IMR-90 (cell line): Measurements from ENCODE around the gene TRIM66. TPM values are rescaled to one million over a fixed set of nuclear protein-coding genes. Genes with fewer than 3 reads are reported as not detected.

ENCODE experiments used
- ATAC-seq: fragments of 200-7000 bp; cut with Tn5 transposase; 2 replicates; pipeline ENCODE4 v1.9.1; 2020; ENCODE audit warnings: low read depth, mild to moderate bottlenecking, moderate library complexity
- BruUV-seq: library from RNA; stranded (reverse); fragments of 400-500 nt; replicated peaks from 2 replicates; lab custom pipeline; 2021; lab: Mats Ljungman, UMichigan
- CTCF ChIA-PET: fragments of 300-600 bp; formaldehyde crosslinking; extraction: SDS; loops from one replicate; lab custom pipeline; 2021; ENCODE audit warnings: antibody characterized with exemption; lab: Yijun Ruan, JAX
- POLR2A ChIA-PET: fragments of 300-600 bp; sonication (Branson Sonifier 250); formaldehyde crosslinking; loops from one replicate; lab custom pipeline; 2022; ENCODE audit warnings: antibody characterized with exemption; ENCODE audit not compliant: unreplicated experiment; lab: Charles Lee
- DNase-seq: peaks from one replicate; pipeline ENCODE4 v3.0.0; 2013
- H2AFZ ChIP-seq: replicated peaks from 2 replicates; pipeline ENCODE3; 2013; ENCODE audit warnings: low read length, mild to moderate bottlenecking; ENCODE audit not compliant: poor library complexity
- H2AK5ac ChIP-seq: 2 replicates; pipeline ENCODE4 v1.6.1; 2013; ENCODE audit warnings: low read depth, low read length, inconsistent platforms
- H2AK9ac ChIP-seq: replicated peaks from 2 replicates; pipeline ENCODE3; 2013; ENCODE audit warnings: mild to moderate bottlenecking, low read depth, low read length, moderate library complexity; ENCODE audit not compliant: poor library complexity
- H2BK120ac ChIP-seq: 2 replicates; pipeline ENCODE4 v1.6.1; 2013; ENCODE audit warnings: low read depth, low read length, inconsistent platforms
- H2BK15ac ChIP-seq: 3 replicates; pipeline ENCODE4 v1.6.1; 2013; ENCODE audit warnings: low read depth, low read length, inconsistent platforms
- H2BK20ac ChIP-seq: 2 replicates; pipeline ENCODE4 v1.6.1; 2013; ENCODE audit warnings: low read depth, mild to moderate bottlenecking, inconsistent platforms, low read length, moderate library complexity
- H2BK5ac ChIP-seq: 2 replicates; pipeline ENCODE4 v1.6.1; 2013; ENCODE audit warnings: mild to moderate bottlenecking, low read depth, low read length, inconsistent platforms; ENCODE audit not compliant: poor library complexity, severe bottlenecking
- H3K14ac ChIP-seq: replicated peaks from 2 replicates; pipeline ENCODE4 v1.6.1; 2013; ENCODE audit warnings: low read depth, low read length, inconsistent platforms
- H3K18ac ChIP-seq: 2 replicates; pipeline ENCODE4 v1.6.1; 2013; ENCODE audit warnings: low read depth, low read length, control low read depth
- H3K23ac ChIP-seq: 2 replicates; pipeline ENCODE4 v1.6.1; 2013; ENCODE audit warnings: low read depth, low read length, inconsistent platforms
- H3K27ac ChIP-seq: 2 replicates; pipeline ENCODE4 v1.5.1; 2013; ENCODE audit warnings: mild to moderate bottlenecking, control low read depth, low read length; ENCODE audit not compliant: insufficient read depth
- H3K27me3 ChIP-seq: 2 replicates; pipeline ENCODE4 v1.6.1; 2013; ENCODE audit warnings: low read length; ENCODE audit not compliant: control insufficient read depth, insufficient read depth
- H3K36me3 ChIP-seq: 2 replicates; pipeline ENCODE4 v1.6.1; 2013; ENCODE audit warnings: low read length, mixed read lengths; ENCODE audit not compliant: control insufficient read depth, insufficient read depth
- H3K4ac ChIP-seq: 2 replicates; pipeline ENCODE4 v1.6.1; 2013; ENCODE audit warnings: low read depth, low read length, inconsistent platforms
- H3K4me1 ChIP-seq: 2 replicates; pipeline ENCODE4 v1.6.1; 2013; ENCODE audit warnings: low read length, mixed read lengths; ENCODE audit not compliant: control insufficient read depth, insufficient read depth
- H3K4me2 ChIP-seq: 2 replicates; pipeline ENCODE4 v1.6.1; 2013; ENCODE audit warnings: low read depth, mild to moderate bottlenecking, control low read depth, low read length, moderate library complexity
- H3K4me3 ChIP-seq: 2 replicates; pipeline ENCODE4 v1.5.1; 2013; ENCODE audit warnings: low read depth, mild to moderate bottlenecking, control low read depth, low read length, moderate library complexity; ENCODE audit not compliant: insufficient read depth
- H3K56ac ChIP-seq: 2 replicates; pipeline ENCODE4 v1.6.1; 2013; ENCODE audit warnings: low read length, inconsistent platforms; ENCODE audit not compliant: insufficient read depth; ENCODE audit errors: extremely low read depth
- H3K79me1 ChIP-seq, 2 experiments: 2 replicates each; pipeline ENCODE4 v1.6.1; 2013; ENCODE audit warnings: low read length in 2 of 2, inconsistent platforms in 1 of 2, low read depth in 1 of 2
- H3K9ac ChIP-seq: 2 replicates; pipeline ENCODE4 v1.6.1; 2013; ENCODE audit warnings: low read depth, low read length, control low read depth
- H3K9me1 ChIP-seq: 2 replicates; pipeline ENCODE4 v1.6.1; 2013; ENCODE audit warnings: low read length, inconsistent platforms; ENCODE audit not compliant: insufficient read depth
- H3K9me3 ChIP-seq: 2 replicates; pipeline ENCODE4 v1.6.1; 2013; ENCODE audit warnings: low read length; ENCODE audit not compliant: control insufficient read depth, insufficient read depth
- H4K20me1 ChIP-seq: 2 replicates; pipeline ENCODE4 v1.6.1; 2013; ENCODE audit warnings: low read length, inconsistent platforms; ENCODE audit not compliant: insufficient read depth
- H4K5ac ChIP-seq: 2 replicates; pipeline ENCODE4 v1.6.1; 2013; ENCODE audit warnings: mild to moderate bottlenecking, low read depth, low read length, control low read depth
- H4K8ac ChIP-seq, 2 experiments: 2 replicates each; pipeline ENCODE4 v1.6.1; 2013; ENCODE audit warnings: low read depth in 2 of 2, low read length in 2 of 2, control low read depth in 1 of 2, inconsistent platforms in 1 of 2
- H4K91ac ChIP-seq: 2 replicates; pipeline ENCODE4 v1.6.1; 2013; ENCODE audit warnings: low read depth, low read length, inconsistent platforms; ENCODE audit not compliant: insufficient read depth
- BHLHE40 ChIP-seq: fragments of 150-350 bp; IDR thresholded peaks from 2 replicates; pipeline ENCODE4 v1.6.1; 2016; ENCODE audit warnings: mild to moderate bottlenecking, low read depth, low read length
- CEBPB ChIP-seq: IDR thresholded peaks from 2 replicates; pipeline ENCODE4 v1.6.1; 2012; ENCODE audit warnings: low read depth, low read length, improper control_type of control experiment
- ELK1 ChIP-seq: fragments of 150-350 bp; IDR thresholded peaks from 2 replicates; pipeline ENCODE4 v1.6.1; 2016; ENCODE audit warnings: low read depth, mild to moderate bottlenecking, low read length, moderate library complexity, borderline replicate concordance
- FOS ChIP-seq: fragments of 150-350 bp; IDR thresholded peaks from 2 replicates; pipeline ENCODE4 v1.6.1; 2016; ENCODE audit warnings: low read depth, low read length
- MAFK ChIP-seq: IDR thresholded peaks from 2 replicates; pipeline ENCODE4 v1.6.1; 2012; ENCODE audit warnings: low read depth, low read length, improper control_type of control experiment
- MAZ ChIP-seq: IDR thresholded peaks from 2 replicates; pipeline ENCODE4 v1.6.1; 2012; ENCODE audit warnings: low read depth, mild to moderate bottlenecking, low read length, improper control_type of control experiment, moderate library complexity, borderline replicate concordance
- MXI1 ChIP-seq: IDR thresholded peaks from 2 replicates; pipeline ENCODE4 v1.6.1; 2012; ENCODE audit warnings: low read depth, mild to moderate bottlenecking, low read length, moderate library complexity, borderline replicate concordance
- NFE2L2 ChIP-seq: fragments of 150-350 bp; IDR thresholded peaks from 2 replicates; pipeline ENCODE4 v1.6.1; 2016; ENCODE audit warnings: low read depth, mild to moderate bottlenecking, low read length
- POLR2A ChIP-seq: IDR thresholded peaks from 2 replicates; pipeline ENCODE4 v1.6.1; 2012; ENCODE audit warnings: mild to moderate bottlenecking, low read depth, low read length
- RAD21 ChIP-seq: IDR thresholded peaks from 2 replicates; pipeline ENCODE4 v1.6.1; 2012; ENCODE audit warnings: low read length, improper control_type of control experiment
- RCOR1 ChIP-seq: IDR thresholded peaks from 2 replicates; pipeline ENCODE4 v1.6.1; 2012; ENCODE audit warnings: mild to moderate bottlenecking, low read length, improper control_type of control experiment; ENCODE audit not compliant: insufficient replicate concordance
- RFX5 ChIP-seq: IDR thresholded peaks from 2 replicates; pipeline ENCODE4 v1.8.0; 2012; ENCODE audit warnings: low read depth, mild to moderate bottlenecking, low read length, moderate library complexity
- SMC3 ChIP-seq: fragments of 150-350 bp; IDR thresholded peaks from 2 replicates; pipeline ENCODE4 v1.6.1; 2016; ENCODE audit warnings: low read depth, mild to moderate bottlenecking, antibody characterized with exemption, low read length, moderate library complexity
- USF2 ChIP-seq: fragments of 150-350 bp; IDR thresholded peaks from 2 replicates; pipeline ENCODE4 v1.6.1; 2017; ENCODE audit warnings: mild to moderate bottlenecking, antibody characterized with exemption, low read length, low read depth
- WGBS, 2 experiments: methylation state at CpG; one replicate each; pipeline versions ENCODE4 v1.1.5 to v1.1.7; 2013; ENCODE audit warnings: missing lambda C conversion rate in 2 of 2; ENCODE audit not compliant: insufficient read length in 1 of 2; ENCODE audit errors: extremely low coverage in 2 of 2; 5-methylcytosine and 5-hydroxymethylcytosine counted together
- dilution Hi-C: fragments of 300-500 bp; cut with HindIII; formaldehyde crosslinking; loops from one replicate; pipeline ENCODE4 v1.14.3; 2018; ENCODE audit warnings: low sequenced_read_pairs; ENCODE audit not compliant: unreplicated experiment
- in situ Hi-C: fragments of 300-500 bp; cut with MboI; formaldehyde crosslinking; loops from 3 replicates; pipeline ENCODE4 v1.14.3; 2019; ENCODE audit warnings: low sequenced_read_pairs, inconsistent platforms, mixed read lengths
- intact Hi-C: fragments of 100-400 bp; cut with micrococcal nuclease; formaldehyde crosslinking; loops from 2 replicates; pipeline ENCODE4 v1.10.0; 2022
- polyA plus RNA-seq, 3 experiments: library from polyadenylated mRNA; depleted of rRNA; stranded (reverse); fragments of >200 nt; gene quantifications; 2 replicates each; pipeline ENCODE4 v1.2.3, GENCODE V29; 2012; ENCODE audit warnings: low replicate concordance in 1 of 3
- total RNA-seq: library from RNA; depleted of rRNA; stranded (reverse); fragments of >200 nt; gene quantifications from 2 replicates; pipeline ENCODE4 v1.2.3, GENCODE V29; 2012

Gene TRIM66
- total and polyA plus RNA-seq, 2 of the 4 experiments (the other 2 are of a cell fraction): 4.4 to 5.0 TPM

- no TSS peak for BruUV-seq
- Histone ChIP-seq H2AK9ac (no peak overlapping the region), H2BK5ac (no peak overlapping the region), H2AK5ac (no peak overlapping the region; the same call in 1 of the 2 replicates), H4K91ac (no peak overlapping the region), H3K4me3 (no peak overlapping the region), H3K4me2 (no peak overlapping the region), H3K9me3 (no peaks in the 10 kb centered on the region), H3K36me3 (no peaks in the 10 kb centered on the region), H2BK15ac (no peak overlapping the region), H3K9me1 (no peaks in the 10 kb centered on the region), H3K4ac (no peak overlapping the region), H3K18ac (no peak overlapping the region), H3K79me1 (no peaks in the 10 kb centered on the region), H3K4me1 (no peaks in the 10 kb centered on the region), H3K9ac (no peak overlapping the region), H3K27me3 (no peaks in the 10 kb centered on the region), H2BK20ac (no peak overlapping the region), H3K56ac (no peak overlapping the region), H3K23ac (no peak overlapping the region), H2AFZ (no peak overlapping the region), H2BK120ac (no peak overlapping the region), H3K14ac (no peak overlapping the region), H4K8ac (no peak overlapping the region), H4K5ac (no peak overlapping the region), H4K20me1 (no peaks in the 10 kb centered on the region), H3K27ac (no peak overlapping the region)
- in situ Hi-C loops (no loop called here), dilution Hi-C loops (no loop called here), intact Hi-C loops (no loop called here)
- ATAC-seq: no peak
- DNase-seq: no peak
- ChIA-PET POLR2A (no interaction called here), CTCF (no interaction called here)
- TF ChIP-seq MAZ (no peak), MXI1 (no peak), FOS (no peak), NFE2L2 (no peak), MAFK (no peak), RCOR1 (no peak), USF2 (no peak), CEBPB (no peak), POLR2A (no peak), BHLHE40 (no peak), ELK1 (no peak), RAD21 (no peak), RFX5 (no peak), SMC3 (no peak)
- no CpG with 5 or more reads among the region's 1 CpG for WGBS, 2 experiments
These were observed 108.7 kb downstream of the TRIM66 start for GRCh38 chr11:8573777-8574176.
